HG02642 (cell line): ENCODE measurements around the gene CLIC6.
"Not testable (repeated sequence)": the region's sequence is repeated elsewhere in the genome, so short reads cannot be mapped to it uniquely, and the experiment has no call there.

ENCODE experiments used
- ATAC-seq: cut with Tn5 transposase; IDR thresholded peaks from one replicate; pipeline ENCODE4 v1.9.1; 2021; ENCODE audit warnings: mild to moderate bottlenecking; ENCODE audit not compliant: unreplicated experiment, poor library complexity

The CLIC6 gene

GRCh38 chr21:34650861-34651431 lies 17.8 kb upstream of the CLIC6 start:
- ATAC-seq: no peak

- no peak for ATAC-seq
Observed at GRCh38 chr21:34651642-34652041, 17.2 kb upstream of the CLIC6 start.

- ATAC-seq: no peak
Observed at GRCh38 chr21:34653522-34653921, 15.3 kb upstream of the CLIC6 start.

DNA sequence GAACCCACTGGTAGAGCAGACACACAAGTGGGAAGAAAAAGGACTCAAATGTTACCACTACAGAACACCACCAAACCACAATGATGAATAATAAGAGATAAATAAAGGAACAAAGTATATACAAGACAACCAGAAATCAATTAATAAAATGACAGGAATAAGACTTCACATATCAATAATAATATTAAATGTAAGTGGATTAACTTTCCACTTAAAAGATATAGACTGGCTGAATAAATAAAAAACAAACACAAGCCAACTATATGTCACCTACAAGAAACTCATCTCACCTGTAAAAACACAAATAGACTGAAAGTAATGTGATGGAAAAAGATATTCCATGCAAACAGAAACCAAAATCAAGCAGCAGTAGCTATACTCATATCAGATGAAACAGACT lies 6.9 kb upstream of the CLIC6 start:
- ATAC-seq: no peak

GRCh38 chr21:34667761-34668160 lies 1.0 kb upstream of the CLIC6 start:
- ATAC-seq: no peak

- peak; percentile 69 for ATAC-seq
Observed at GRCh38 chr21:34669149-34669879, 520 bp downstream of the CLIC6 start.

GRCh38 chr21:34669880-34670219 lies 1.1 kb downstream of the CLIC6 start:
- not testable (repeated sequence) for ATAC-seq

GRCh38 chr21:34670220-34670961 lies 1.6 kb downstream of the CLIC6 start:
- ATAC-seq: no peak

DNA sequence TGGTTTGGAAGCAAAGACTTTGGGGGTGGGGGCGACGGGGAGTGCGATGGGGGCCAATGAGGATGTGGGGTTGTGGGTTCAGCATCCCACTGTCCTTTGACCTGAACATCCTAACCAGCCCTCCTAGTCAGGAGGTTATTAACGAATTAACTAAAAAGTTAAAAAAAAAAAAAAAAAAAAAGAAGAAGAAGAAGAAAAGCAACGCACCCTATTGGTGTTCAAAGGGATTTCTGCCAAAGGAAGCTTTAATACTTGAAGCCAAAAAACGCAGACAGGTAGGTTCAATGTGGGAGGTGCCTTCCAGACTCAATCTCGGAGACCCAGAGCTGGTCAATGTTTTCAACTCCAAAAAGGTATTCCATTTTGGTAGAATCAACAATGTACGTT lies 2.2 kb downstream of the CLIC6 start:
- ATAC-seq: no peak

DNA sequence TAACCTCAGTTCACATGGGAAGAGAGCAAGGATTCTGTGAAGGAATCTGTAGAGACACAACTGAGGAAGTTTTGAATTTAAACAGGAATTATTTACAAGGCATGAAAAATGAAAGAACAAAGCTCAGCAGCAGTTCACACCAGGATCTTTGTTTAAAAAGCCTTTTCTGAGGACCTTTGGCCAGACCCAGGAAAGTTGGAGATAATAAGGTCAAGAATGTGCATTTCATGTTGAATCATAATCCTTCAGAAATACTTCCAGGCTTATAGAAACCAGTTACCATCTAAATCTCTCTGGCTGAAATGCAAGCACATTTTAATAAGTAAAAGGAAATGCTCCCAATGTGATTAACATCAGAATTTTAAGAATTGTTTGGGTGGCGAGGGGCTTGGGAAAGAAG lies 2.7 kb downstream of the CLIC6 start:
- ATAC-seq: no peak

GRCh38 chr21:34671891-34672290 lies 3.1 kb downstream of the CLIC6 start:
- no peak for ATAC-seq

- ATAC-seq: no peak
Observed at GRCh38 chr21:34673006-34673405, 4.2 kb downstream of the CLIC6 start.

- no peak for ATAC-seq
Observed at GRCh38 chr21:34674468-34674867, 5.7 kb downstream of the CLIC6 start.

DNA sequence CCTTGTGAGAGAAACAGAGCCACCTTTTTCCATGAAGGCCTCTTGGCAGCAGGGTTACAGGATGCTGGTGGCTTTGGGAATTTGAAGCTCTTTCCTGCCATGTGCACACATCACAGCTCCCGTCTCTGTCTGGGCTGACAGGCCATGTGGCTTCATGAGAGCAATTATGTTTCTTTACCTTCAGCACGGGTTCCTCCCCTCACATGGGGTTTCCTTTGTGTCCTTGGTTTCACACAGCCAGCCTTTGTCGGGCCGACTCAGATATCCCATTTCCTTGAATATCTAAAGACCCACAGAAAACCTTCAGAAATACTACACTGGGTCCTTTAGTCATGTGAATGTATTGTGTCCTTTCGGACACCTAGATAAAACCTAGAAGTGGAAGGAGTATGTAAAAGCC lies 7.1 kb downstream of the CLIC6 start:
- no peak for ATAC-seq

GRCh38 chr21:34679051-34679450 lies 10.3 kb downstream of the CLIC6 start:
- ATAC-seq: no peak

DNA sequence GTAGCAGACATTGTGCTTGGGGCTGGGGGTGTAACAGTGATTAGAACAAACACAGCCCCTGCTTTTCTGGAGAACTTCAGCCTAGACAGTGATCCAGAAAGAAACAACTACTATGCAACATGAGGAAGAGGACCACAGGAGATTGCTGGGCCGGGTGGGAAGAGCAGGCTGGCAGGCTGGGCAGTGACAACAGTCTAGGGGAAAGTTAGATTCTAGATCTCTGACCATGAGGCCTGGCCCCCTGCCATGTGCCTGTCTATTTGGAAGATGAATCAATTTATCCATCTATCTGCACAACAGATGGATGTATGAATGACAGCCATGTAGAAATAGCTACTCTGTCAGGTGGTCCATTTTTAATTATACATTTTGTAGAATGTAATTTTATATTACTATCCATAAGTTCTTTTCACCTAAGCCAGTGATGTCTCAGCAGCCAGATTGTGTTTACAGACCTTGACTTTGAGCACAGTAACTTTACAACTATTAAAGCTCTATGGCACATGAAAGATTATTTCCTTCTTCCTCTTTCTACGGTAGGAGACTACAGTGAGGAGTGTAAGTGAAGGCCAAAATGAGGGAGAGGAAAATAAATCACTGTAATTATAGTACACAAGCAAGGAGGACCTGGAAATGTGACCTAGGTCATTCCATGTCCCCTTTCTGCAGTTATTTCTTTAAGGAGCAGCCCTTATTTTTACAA lies 15.5 kb downstream of the CLIC6 start:
- ATAC-seq: no peak

DNA sequence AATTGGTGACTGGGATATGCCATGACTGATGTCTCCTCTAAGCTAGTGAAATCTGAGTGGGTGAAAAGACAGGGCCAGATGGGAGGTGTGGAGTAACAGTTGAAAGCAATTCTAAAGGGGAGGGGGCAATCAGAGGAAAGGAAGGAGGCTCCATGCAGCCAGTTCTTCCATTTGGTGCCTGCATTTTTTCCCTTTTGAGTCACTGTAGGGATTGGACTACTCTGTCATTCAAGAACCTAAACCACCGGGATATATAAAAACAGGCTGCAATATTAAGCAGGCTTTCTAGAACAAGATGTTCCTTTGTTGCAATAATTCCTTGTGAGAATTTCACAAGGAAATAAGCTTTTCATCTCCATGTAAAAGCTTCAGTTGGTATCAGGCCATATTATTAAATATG lies 18.3 kb downstream of the CLIC6 start:
- no peak for ATAC-seq

DNA sequence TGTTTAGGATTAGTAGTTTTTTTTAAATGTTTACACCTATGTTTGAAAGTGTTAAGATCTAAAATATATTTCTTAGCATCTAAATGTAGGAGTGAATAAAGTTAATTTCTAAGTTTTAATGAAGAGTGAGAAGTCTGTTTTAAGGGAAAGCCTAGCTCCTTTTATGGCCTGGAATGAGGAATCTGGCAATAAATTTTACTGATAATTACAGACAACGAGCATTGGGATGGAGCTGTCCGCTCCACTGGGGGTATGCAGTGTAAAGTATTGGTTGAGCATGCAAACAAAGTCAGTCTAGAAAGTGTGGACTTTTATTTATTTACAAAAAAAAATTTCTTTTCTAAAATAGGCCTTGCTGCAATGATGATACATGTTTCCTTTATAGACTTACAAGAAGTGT lies 19.0 kb downstream of the CLIC6 start:
- no peak for ATAC-seq

- ATAC-seq: no peak
Observed at GRCh38 chr21:34688145-34688544, 19.4 kb downstream of the CLIC6 start.

GRCh38 chr21:34688715-34689114 lies 19.9 kb downstream of the CLIC6 start:
- ATAC-seq: no peak
